ENCODE measurements around the gene VCX3B.
"Not testable (repeated sequence)": the region's sequence is repeated elsewhere in the genome, so short reads cannot be mapped to it uniquely, and the experiment has no call there.

VCX3B gene

GRCh38 chrX:8464530-8464929 lies at the start of gene VCX3B:
VCX3B (plus strand) TSS chrX:8464830; CDS start chrX:8465451, 621 bp downstream.
- not testable (repeated sequence) for H3K79me2 ChIP-seq (ENCODE audit: low read length); H3K36me3 ChIP-seq (replicated peaks; ENCODE audit: insufficient read depth, low read length); H3K4me2 ChIP-seq (ENCODE audit: low read depth, low read length); H3K4me3 ChIP-seq (ENCODE audit: low read length); DNase-seq; H3K27ac ChIP-seq (ENCODE audit: low read length); H3K9ac ChIP-seq (ENCODE audit: low read length); H3K9me3 ChIP-seq (replicated peaks; ENCODE audit: insufficient read depth, low read length); H3K27me3 ChIP-seq (replicated peaks; ENCODE audit: insufficient read depth, low read length); H4K20me1 ChIP-seq (ENCODE audit: insufficient read depth, low read length); H3K4me1 ChIP-seq (ENCODE audit: low read length); H3K9me2 ChIP-seq (replicated peaks; ENCODE audit: insufficient read depth, low read length); H2AFZ ChIP-seq (ENCODE audit: low read length); H3F3A ChIP-seq (ENCODE audit: insufficient read depth, low read length)

DNA sequence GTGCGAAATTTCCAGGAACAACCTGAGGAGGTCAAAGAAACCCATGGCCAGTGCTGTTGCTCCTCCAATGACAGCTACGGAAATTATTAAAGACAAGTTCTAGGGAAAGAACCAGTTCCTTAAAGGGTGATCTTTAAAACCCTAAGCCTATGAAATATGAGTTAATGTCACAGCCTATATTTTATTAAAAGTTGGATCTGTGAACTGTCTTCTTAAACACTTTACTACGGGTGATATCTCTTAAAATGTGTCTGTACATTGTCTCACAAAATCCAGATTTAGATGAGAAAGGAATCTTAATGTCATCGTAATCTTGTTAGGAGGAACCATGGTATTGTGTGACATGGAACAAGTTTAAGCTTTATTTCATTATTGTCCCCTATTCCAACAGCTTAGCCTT lies 46.3 kb upstream of the VCX3B start:
- H3K4me3 ChIP-seq (ENCODE audit: low read length), result no peak overlapping the region
- H3K36me3 ChIP-seq (replicated peaks; ENCODE audit: insufficient read depth, low read length), result no peaks in the 10 kb centered on the region
- no peaks in the 10 kb centered on the region for H4K20me1 ChIP-seq (ENCODE audit: insufficient read depth, low read length)
- no peaks in the 10 kb centered on the region for H3K79me2 ChIP-seq (ENCODE audit: low read length)
- DNase-seq, result no peak
- H2AFZ ChIP-seq (ENCODE audit: low read length), result no peak overlapping the region
- TF ChIP-seq, protein P1, sequence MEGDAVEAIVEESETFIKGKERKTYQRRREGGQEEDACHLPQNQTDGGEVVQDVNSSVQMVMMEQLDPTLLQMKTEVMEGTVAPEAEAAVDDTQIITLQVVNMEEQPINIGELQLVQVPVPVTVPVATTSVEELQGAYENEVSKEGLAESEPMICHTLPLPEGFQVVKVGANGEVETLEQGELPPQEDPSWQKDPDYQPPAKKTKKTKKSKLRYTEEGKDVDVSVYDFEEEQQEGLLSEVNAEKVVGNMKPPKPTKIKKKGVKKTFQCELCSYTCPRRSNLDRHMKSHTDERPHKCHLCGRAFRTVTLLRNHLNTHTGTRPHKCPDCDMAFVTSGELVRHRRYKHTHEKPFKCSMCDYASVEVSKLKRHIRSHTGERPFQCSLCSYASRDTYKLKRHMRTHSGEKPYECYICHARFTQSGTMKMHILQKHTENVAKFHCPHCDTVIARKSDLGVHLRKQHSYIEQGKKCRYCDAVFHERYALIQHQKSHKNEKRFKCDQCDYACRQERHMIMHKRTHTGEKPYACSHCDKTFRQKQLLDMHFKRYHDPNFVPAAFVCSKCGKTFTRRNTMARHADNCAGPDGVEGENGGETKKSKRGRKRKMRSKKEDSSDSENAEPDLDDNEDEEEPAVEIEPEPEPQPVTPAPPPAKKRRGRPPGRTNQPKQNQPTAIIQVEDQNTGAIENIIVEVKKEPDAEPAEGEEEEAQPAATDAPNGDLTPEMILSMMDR (IDR thresholded peaks at IDR 0.05; ENCODE audit: low read length), result no peak
- no peak for TF ChIP-seq EZH2 (optimal IDR thresholded peaks at IDR 0.05; ENCODE audit: low read depth, low read length)
- no peak for TF ChIP-seq EZH2phosphoT487 (IDR thresholded peaks at IDR 0.05; ENCODE audit: low read length)
- H3K9me3 ChIP-seq (replicated peaks; ENCODE audit: insufficient read depth, low read length), result no peaks in the 10 kb centered on the region
- H3K4me1 ChIP-seq (ENCODE audit: low read length), result no peaks in the 10 kb centered on the region
- H3K27ac ChIP-seq (ENCODE audit: low read length), result no peak overlapping the region
- no peaks in the 10 kb centered on the region for H3F3A ChIP-seq (ENCODE audit: insufficient read depth, low read length)
- H3K9me2 ChIP-seq (replicated peaks; ENCODE audit: insufficient read depth, low read length), result no peaks in the 10 kb centered on the region
- no peak overlapping the region for H3K9ac ChIP-seq (ENCODE audit: low read length)
- no peaks in the 10 kb centered on the region for H3K27me3 ChIP-seq (replicated peaks; ENCODE audit: insufficient read depth, low read length)
- H3K4me2 ChIP-seq (ENCODE audit: low read depth, low read length), result no peak overlapping the region

DNA sequence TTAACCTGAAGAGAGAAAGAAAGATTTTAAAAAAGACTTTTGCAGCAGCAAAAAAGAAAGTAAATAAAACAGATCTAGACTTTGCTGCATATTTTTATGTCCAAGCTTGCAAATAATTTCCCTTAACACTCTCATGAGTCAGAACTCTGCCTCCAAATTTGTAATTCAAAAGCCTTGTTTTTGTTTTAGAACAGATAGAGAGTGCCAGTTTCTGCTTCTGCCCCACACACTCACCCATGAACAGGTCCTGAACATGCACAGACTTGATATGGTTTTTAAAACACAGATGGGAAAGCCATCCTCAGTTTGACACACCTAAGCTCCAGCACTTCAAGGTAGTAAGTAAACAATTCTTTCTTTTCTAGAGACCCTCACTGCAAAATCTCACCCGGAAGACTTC lies 39.7 kb upstream of the VCX3B start:
- DNase-seq, result no peak
- Histone ChIP-seq H3K4me3 (ENCODE audit: low read length) (no peak overlapping the region), H3K9me2 (replicated peaks; ENCODE audit: insufficient read depth, low read length) (no peaks in the 10 kb centered on the region), H3K36me3 (replicated peaks; ENCODE audit: insufficient read depth, low read length) (no peaks in the 10 kb centered on the region), H3K27me3 (replicated peaks; ENCODE audit: insufficient read depth, low read length) (no peaks in the 10 kb centered on the region), H3K4me2 (ENCODE audit: low read depth, low read length) (no peak overlapping the region), H3K27ac (ENCODE audit: low read length) (no peak overlapping the region), H3K9me3 (replicated peaks; ENCODE audit: insufficient read depth, low read length) (no peaks in the 10 kb centered on the region), H4K20me1 (ENCODE audit: insufficient read depth, low read length) (no peaks in the 10 kb centered on the region), H3K79me2 (ENCODE audit: low read length) (no peaks in the 10 kb centered on the region), H3K4me1 (ENCODE audit: low read length) (no peaks in the 10 kb centered on the region), H3K9ac (ENCODE audit: low read length) (no peak overlapping the region), H3F3A (ENCODE audit: insufficient read depth, low read length) (no peaks in the 10 kb centered on the region), H2AFZ (ENCODE audit: low read length) (no peak overlapping the region)
- TF ChIP-seq, protein P1 (IDR thresholded peaks at IDR 0.05; ENCODE audit: low read length), result no peak
- TF ChIP-seq EZH2phosphoT487 (IDR thresholded peaks at IDR 0.05; ENCODE audit: low read length) (no peak), EZH2 (optimal IDR thresholded peaks at IDR 0.05; ENCODE audit: low read depth, low read length) (no peak)

DNA sequence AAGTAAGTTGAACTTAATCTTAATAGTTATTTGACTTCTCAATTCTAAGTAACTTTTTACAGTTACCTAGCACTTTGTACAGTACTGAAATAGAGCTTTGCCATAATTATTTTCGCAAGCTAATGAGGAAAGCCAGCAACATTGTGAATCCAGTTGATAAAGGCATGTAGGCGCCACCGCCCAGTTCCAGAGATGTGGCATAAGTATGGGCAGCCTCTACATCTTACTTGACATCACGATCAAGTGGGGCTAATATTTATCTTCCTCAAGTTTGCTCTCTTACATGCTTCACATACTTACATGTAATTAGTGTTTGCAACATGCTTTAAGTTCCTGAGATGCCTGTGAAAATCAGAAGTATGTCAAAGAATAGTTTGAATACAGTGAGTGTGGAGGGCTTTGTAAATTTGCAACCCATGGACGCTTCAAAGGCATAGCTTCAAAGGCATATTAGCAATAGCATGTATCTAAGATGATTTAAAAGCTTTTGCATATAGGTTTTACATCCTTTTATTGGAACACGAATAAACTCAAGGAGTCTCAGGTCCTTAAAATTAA lies 34.9 kb upstream of the VCX3B start:
- no peak overlapping the region for H2AFZ ChIP-seq (ENCODE audit: low read length)
- TF ChIP-seq, protein P1 (IDR thresholded peaks at IDR 0.05; ENCODE audit: low read length), result no peak
- no peak for TF ChIP-seq EZH2phosphoT487 (IDR thresholded peaks at IDR 0.05; ENCODE audit: low read length)
- no peak for TF ChIP-seq EZH2 (optimal IDR thresholded peaks at IDR 0.05; ENCODE audit: low read depth, low read length)
- no peak overlapping the region for H3K27ac ChIP-seq (ENCODE audit: low read length)
- no peaks in the 10 kb centered on the region for H3K79me2 ChIP-seq (ENCODE audit: low read length)
- H3K9ac ChIP-seq (ENCODE audit: low read length), result no peak overlapping the region
- H4K20me1 ChIP-seq (ENCODE audit: insufficient read depth, low read length), result no peaks in the 10 kb centered on the region
- no peaks in the 10 kb centered on the region for H3K4me1 ChIP-seq (ENCODE audit: low read length)
- DNase-seq, result no peak
- no peak overlapping the region for H3K4me3 ChIP-seq (ENCODE audit: low read length)
- H3K9me2 ChIP-seq (replicated peaks; ENCODE audit: insufficient read depth, low read length), result no peaks in the 10 kb centered on the region
- H3F3A ChIP-seq (ENCODE audit: insufficient read depth, low read length), result no peaks in the 10 kb centered on the region
- H3K4me2 ChIP-seq (ENCODE audit: low read depth, low read length), result no peak overlapping the region
- H3K27me3 ChIP-seq (replicated peaks; ENCODE audit: insufficient read depth, low read length), result no peaks in the 10 kb centered on the region
- no peaks in the 10 kb centered on the region for H3K36me3 ChIP-seq (replicated peaks; ENCODE audit: insufficient read depth, low read length)
- H3K9me3 ChIP-seq (replicated peaks; ENCODE audit: insufficient read depth, low read length), result no peaks in the 10 kb centered on the region
